DND-41 (cell line): Measurements from ENCODE around the gene DYDC1.

Experiments used
- EZH2 ChIP-seq: IDR thresholded peaks from 3 replicates; pipeline ENCODE4 v1.6.1; 2012; ENCODE audit warnings: borderline replicate concordance, low read depth, mild to moderate bottlenecking, moderate library complexity, low read length, inconsistent platforms; ENCODE audit not compliant: severe bottlenecking
- TF ChIP-seq, protein P1 (sequence below): IDR thresholded peaks from 2 replicates; pipeline ENCODE4 v1.5.1; 2012; ENCODE audit warnings: borderline replicate concordance, low read length, moderate library complexity, mild to moderate bottlenecking; ENCODE audit not compliant: poor library complexity, severe bottlenecking; ENCODE audit errors: extremely low read depth

DNA sequence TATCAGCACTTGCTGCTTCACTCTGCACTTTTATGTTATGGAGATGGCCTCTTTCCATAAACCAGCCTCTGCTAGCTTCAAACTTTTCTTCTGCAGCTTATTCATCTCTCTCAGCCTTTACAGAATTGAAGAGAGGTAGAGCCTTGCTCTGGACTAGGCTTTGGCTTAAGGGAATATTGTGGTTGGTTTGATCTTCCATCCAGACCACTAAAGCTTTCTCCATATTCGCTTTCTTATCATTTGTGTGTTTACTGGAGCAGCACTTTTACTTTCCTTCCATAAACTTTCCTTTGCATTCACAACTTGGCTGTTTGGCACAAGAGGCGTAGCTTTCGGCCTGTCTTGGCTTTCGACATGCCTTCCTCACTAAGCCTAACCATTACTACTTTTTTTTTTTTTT is 23.6 kb upstream of the DYDC1 start:
- TF ChIP-seq, protein P1, sequence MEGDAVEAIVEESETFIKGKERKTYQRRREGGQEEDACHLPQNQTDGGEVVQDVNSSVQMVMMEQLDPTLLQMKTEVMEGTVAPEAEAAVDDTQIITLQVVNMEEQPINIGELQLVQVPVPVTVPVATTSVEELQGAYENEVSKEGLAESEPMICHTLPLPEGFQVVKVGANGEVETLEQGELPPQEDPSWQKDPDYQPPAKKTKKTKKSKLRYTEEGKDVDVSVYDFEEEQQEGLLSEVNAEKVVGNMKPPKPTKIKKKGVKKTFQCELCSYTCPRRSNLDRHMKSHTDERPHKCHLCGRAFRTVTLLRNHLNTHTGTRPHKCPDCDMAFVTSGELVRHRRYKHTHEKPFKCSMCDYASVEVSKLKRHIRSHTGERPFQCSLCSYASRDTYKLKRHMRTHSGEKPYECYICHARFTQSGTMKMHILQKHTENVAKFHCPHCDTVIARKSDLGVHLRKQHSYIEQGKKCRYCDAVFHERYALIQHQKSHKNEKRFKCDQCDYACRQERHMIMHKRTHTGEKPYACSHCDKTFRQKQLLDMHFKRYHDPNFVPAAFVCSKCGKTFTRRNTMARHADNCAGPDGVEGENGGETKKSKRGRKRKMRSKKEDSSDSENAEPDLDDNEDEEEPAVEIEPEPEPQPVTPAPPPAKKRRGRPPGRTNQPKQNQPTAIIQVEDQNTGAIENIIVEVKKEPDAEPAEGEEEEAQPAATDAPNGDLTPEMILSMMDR = no peak
- no peak for TF ChIP-seq EZH2
